Cardiac muscle cell (in vitro differentiated cells and primary cell): Measurements from ENCODE around the gene EYA3. TPM values are rescaled to one million over a fixed set of nuclear protein-coding genes. Genes with fewer than 3 reads are reported as not detected.

ENCODE experiments used
- DNase-seq, 2 donors: peaks; one replicate each; pipeline versions ENCODE4 v3.0.0 to v3.0.0-alpha.2; 2010 to 2017; ENCODE audit warnings: low read depth in 1 of 2, low spot score in 1 of 2
- H3K27ac ChIP-seq: fragments of 200-600 bp; sonication (generic); 2 replicates; pipeline ENCODE4 v1.5.1; 2016
- H3K27me3 ChIP-seq: fragments of 200-600 bp; sonication (generic); 2 replicates; pipeline ENCODE4 v1.6.0; 2016; ENCODE audit warnings: control low read depth
- H3K36me3 ChIP-seq: fragments of 200-600 bp; sonication (generic); 2 replicates; pipeline ENCODE4 v1.5.1; 2016; ENCODE audit warnings: control low read depth
- H3K4me1 ChIP-seq: fragments of 200-600 bp; sonication (generic); 2 replicates; pipeline ENCODE4 v1.8.1; 2017; ENCODE audit warnings: low read depth, mild to moderate bottlenecking, mixed run types
- H3K4me3 ChIP-seq: fragments of 200-600 bp; sonication (generic); 2 replicates; pipeline ENCODE4 v1.5.1; 2016; ENCODE audit warnings: mild to moderate bottlenecking
- H3K9me3 ChIP-seq: fragments of 200-600 bp; sonication (generic); 2 replicates; pipeline ENCODE4 v1.5.1; 2017; ENCODE audit warnings: low read depth, mild to moderate bottlenecking, control low read depth
- polyA plus RNA-seq: library from polyadenylated mRNA; unstranded; fragments of >200 nt; fragmentation: Nextera tagmentation; extraction: Ambion mirVana; gene quantifications from 2 replicates; pipeline ENCODE4 v1.2.1, GENCODE V29; 2016
- total RNA-seq: library from RNA; depleted of rRNA; stranded (reverse); fragments of >200 nt; gene quantifications from 2 replicates; pipeline ENCODE4 v1.2.3, GENCODE V29; 2016
- TF ChIP-seq, protein P1 (sequence below): IDR thresholded peaks from 2 replicates; pipeline ENCODE4 v1.5.1; 2012; ENCODE audit warnings: low read depth, mild to moderate bottlenecking, low read length

EYA3 gene
- total and polyA plus RNA-seq, 2 experiments from 2014 or later: 15.6 to 21.7 TPM

- no peak for DNase-seq
- no peaks in the 10 kb centered on the region for H3K9me3 ChIP-seq
- no peak overlapping the region for H3K4me3 ChIP-seq
- TF ChIP-seq, protein P1, sequence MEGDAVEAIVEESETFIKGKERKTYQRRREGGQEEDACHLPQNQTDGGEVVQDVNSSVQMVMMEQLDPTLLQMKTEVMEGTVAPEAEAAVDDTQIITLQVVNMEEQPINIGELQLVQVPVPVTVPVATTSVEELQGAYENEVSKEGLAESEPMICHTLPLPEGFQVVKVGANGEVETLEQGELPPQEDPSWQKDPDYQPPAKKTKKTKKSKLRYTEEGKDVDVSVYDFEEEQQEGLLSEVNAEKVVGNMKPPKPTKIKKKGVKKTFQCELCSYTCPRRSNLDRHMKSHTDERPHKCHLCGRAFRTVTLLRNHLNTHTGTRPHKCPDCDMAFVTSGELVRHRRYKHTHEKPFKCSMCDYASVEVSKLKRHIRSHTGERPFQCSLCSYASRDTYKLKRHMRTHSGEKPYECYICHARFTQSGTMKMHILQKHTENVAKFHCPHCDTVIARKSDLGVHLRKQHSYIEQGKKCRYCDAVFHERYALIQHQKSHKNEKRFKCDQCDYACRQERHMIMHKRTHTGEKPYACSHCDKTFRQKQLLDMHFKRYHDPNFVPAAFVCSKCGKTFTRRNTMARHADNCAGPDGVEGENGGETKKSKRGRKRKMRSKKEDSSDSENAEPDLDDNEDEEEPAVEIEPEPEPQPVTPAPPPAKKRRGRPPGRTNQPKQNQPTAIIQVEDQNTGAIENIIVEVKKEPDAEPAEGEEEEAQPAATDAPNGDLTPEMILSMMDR: no peak
- H3K36me3 ChIP-seq: no peaks in the 10 kb centered on the region
- no peaks in the 10 kb centered on the region for H3K4me1 ChIP-seq
- H3K27ac ChIP-seq: no peak overlapping the region
- no peaks in the 10 kb centered on the region for H3K27me3 ChIP-seq
Observed at GRCh38 chr1:28102189-28102588, 13.8 kb upstream of the EYA3 start.

DNA sequence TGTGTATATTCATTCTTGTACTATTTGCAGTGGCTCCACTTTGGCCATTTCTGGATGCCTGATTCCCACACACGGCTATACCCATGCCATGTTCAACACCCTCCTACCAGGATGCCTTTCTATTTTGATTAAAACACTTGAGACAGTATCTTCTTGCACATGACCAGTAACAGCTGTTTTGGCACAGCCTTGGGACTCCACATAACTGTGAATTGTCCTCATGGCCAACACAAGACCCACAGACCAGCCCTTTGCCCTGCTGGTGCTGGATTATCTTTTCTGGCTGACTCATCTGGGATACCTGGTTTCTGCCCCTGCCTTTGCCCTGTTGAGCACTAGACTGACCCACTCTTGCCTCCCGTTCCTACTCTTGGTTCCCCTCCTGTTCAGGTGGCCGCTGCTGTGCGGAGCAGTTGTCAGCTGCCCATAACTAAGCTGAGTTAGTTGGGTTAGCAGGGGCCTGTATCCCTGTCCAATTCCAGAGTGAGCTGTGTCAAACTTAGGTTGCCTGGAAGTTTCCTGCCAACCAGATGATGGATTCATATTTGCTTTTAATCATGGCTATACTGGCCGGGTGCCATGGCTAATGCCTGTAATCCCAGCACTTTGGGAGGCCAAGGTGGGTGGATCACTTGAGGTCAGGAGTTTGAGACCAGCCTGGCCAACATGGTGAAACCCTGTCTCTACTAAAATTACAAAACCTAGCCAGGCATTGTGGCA is 10.8 kb upstream of the EYA3 start:
- DNase-seq: no peak

GRCh38 chr1:28097100-28097472 is 8.7 kb upstream of the EYA3 start:
- no peaks in the 10 kb centered on the region for H3K9me3 ChIP-seq
- no peaks in the 10 kb centered on the region for H3K36me3 ChIP-seq
- no peak overlapping the region for H3K4me3 ChIP-seq
- H3K27ac ChIP-seq: no peak overlapping the region
- H3K27me3 ChIP-seq: no peaks in the 10 kb centered on the region
- H3K4me1 ChIP-seq: no peaks in the 10 kb centered on the region
- DNase-seq: no peak
- TF ChIP-seq, protein P1: no peak

More for the DNA sequence above, 10.8 kb upstream of the EYA3 start:
- Histone ChIP-seq H3K36me3 (no peaks in the 10 kb centered on the region), H3K27ac (no peak overlapping the region), H3K27me3 (no peaks in the 10 kb centered on the region), H3K4me3 (no peak overlapping the region), H3K9me3 (no peaks in the 10 kb centered on the region), H3K4me1 (no peaks in the 10 kb centered on the region)
- TF ChIP-seq, protein P1: no peak

DNA sequence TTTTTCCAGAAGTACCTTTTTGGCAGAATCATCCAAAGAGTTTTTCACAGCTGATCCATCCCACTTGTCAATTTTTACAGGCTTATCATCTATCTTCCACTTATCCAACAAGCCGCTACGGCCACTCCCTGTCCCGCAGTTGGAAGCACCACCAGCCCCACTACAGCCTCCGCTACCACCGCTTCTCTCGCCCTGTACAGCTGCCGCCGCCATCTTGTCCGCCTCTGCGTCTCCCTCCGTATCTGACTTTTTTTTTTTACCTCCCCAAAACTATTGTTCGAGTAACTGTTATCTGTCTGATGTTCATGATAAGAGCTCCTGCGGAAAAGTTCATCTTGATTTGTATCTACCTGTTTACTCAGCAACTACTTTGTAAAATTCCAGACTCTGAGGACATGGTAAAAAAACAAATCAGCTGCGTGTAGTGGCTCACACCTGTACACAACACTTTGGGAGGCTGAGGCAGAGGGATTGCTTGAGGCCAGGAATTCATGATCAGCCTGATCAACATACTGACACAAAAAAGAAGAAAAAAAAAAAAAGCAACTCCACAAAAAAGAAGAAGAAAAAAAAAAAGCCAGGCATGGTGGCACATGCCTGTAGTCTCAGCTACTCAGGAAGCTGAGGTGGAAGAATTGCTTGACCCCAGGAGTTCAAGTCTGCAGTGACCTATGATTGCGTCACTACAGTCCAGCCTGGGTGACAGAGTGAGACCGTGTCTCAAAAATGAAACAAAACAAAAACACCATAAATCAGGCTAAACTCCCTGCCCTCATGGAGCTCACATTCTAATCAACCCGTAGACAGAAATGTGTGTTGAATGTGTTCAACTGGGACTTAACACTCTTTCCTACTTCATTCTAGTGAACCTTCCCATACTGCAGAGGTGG is 8.0 kb upstream of the EYA3 start:
- Histone ChIP-seq H3K36me3 (no peaks in the 10 kb centered on the region), H3K4me3 (no peak overlapping the region), H3K27me3 (no peaks in the 10 kb centered on the region), H3K4me1 (no peaks in the 10 kb centered on the region), H3K9me3 (no peaks in the 10 kb centered on the region), H3K27ac (no peak overlapping the region)
- TF ChIP-seq, protein P1: no peak
- no peak for DNase-seq

- TF ChIP-seq, protein P1: peak; percentile 88
- Histone ChIP-seq H3K36me3 (no peaks in the 10 kb centered on the region), H3K9me3 (no peaks in the 10 kb centered on the region), H3K4me3 (no peak overlapping the region), H3K27me3 (no peaks in the 10 kb centered on the region), H3K27ac (no peak overlapping the region), H3K4me1 (peaks cover 11% of the 10 kb centered on the region)
- DNase-seq: peak; percentile 76 to 80
Observed at GRCh38 chr1:28091043-28091781, 2.8 kb upstream of the EYA3 start.
